HCT116 (cell line): ENCODE data around the gene PNRC1. TPM values are rescaled to one million over a fixed set of nuclear protein-coding genes. Genes with fewer than 3 reads are reported as not detected.

ENCODE experiments used
- ATAC-seq: fragments of 200-7000 bp; cut with Tn5 transposase; 2 replicates; pipeline ENCODE4 v1.9.1; 2020; ENCODE audit warnings: mild to moderate bottlenecking, moderate library complexity
- BruUV-seq: library from RNA; stranded (reverse); fragments of 400-500 nt; replicated peaks from 2 replicates; lab custom pipeline; 2021; lab: Mats Ljungman, UMichigan
- CTCF ChIA-PET: fragments of 300-600 bp; sonication (Branson Sonifier 250); formaldehyde crosslinking; loops from one replicate; lab custom pipeline; 2021; ENCODE audit warnings: antibody characterized with exemption; lab: Charles Lee
- POLR2A ChIA-PET: fragments of 300-600, 350-600 bp; sonication (Branson Sonifier 250); formaldehyde crosslinking; loops from one replicate; lab custom pipeline; 2021; ENCODE audit warnings: antibody characterized with exemption; lab: Charles Lee
- RAD21 ChIA-PET, 2 experiments: fragments of 300-600 bp; sonication (Branson Sonifier 250); formaldehyde crosslinking; loops; one replicate each; lab custom pipeline; 2023; ENCODE audit warnings: low total read pairs in 2 of 2; ENCODE audit not compliant: uncharacterized antibody in 2 of 2, unreplicated experiment in 2 of 2, low non-redundant PET in 1 of 2; lab: Charles Lee
- DNase-seq: peaks from one replicate; pipeline ENCODE4 v3.0.0-alpha.2; 2010; ENCODE audit warnings: low read depth, low spot score
- H2AFZ ChIP-seq: fragments of 200-600 bp; shearing (Covaris generic), sonication (generic); 2 replicates; pipeline ENCODE4 v1.6.1; 2017; ENCODE audit warnings: low read depth, mixed run types, mixed read lengths, antibody characterized with exemption, low read length; ENCODE audit not compliant: poor library complexity, severe bottlenecking
- H3K27ac ChIP-seq: 2 replicates; pipeline ENCODE4 v1.5.1; 2012; ENCODE audit warnings: low read depth, low read length
- H3K27me3 ChIP-seq: fragments of 200-600 bp; sonication (generic); 2 replicates; pipeline ENCODE4 v1.6.1; 2016; ENCODE audit warnings: mixed run types, low read length, mixed read lengths; ENCODE audit not compliant: insufficient read depth
- H3K36me3 ChIP-seq, 2 experiments: fragments of 200-500 bp in 1 of 2; fragments of 200-600 bp in 1 of 2; sonication (Bioruptor generic) in 1 of 2; sonication (generic) in 1 of 2; 2 replicates each; pipeline versions ENCODE4 v1.5.1 to v1.6.1; 2014 to 2016; ENCODE audit warnings: low read length in 2 of 2, inconsistent platforms in 1 of 2, mixed read lengths in 1 of 2, mixed run types in 1 of 2; ENCODE audit not compliant: insufficient read depth in 2 of 2, control insufficient read depth in 1 of 2
- H3K4me1 ChIP-seq, 2 experiments: fragments of 200-600 bp in 1 of 2; sonication (generic) in 1 of 2; 2 replicates each; pipeline versions ENCODE4 v1.5.1 to v1.6.1; 2012 to 2017; ENCODE audit warnings: low read length in 2 of 2, inconsistent platforms in 1 of 2, mild to moderate bottlenecking in 1 of 2, mixed read lengths in 1 of 2, mixed run types in 1 of 2, moderate library complexity in 1 of 2; ENCODE audit not compliant: insufficient read depth in 2 of 2, control insufficient read depth in 1 of 2
- H3K4me2 ChIP-seq: fragments of 200-600 bp; sonication (generic); 2 replicates; pipeline ENCODE4 v1.6.1; 2017; ENCODE audit warnings: mixed run types, low read length, mixed read lengths
- H3K4me3 ChIP-seq, 2 experiments: fragments of 200-600 bp in 1 of 2; sonication (generic) in 1 of 2; replicated peaks in 1 of 2; 2 replicates each; pipeline ENCODE4 v1.5.1; 2011 to 2016; ENCODE audit warnings: low read length in 2 of 2, control low read depth in 1 of 2, low read depth in 1 of 2, mild to moderate bottlenecking in 1 of 2, mixed read lengths in 1 of 2, mixed run types in 1 of 2
- H3K79me2 ChIP-seq: fragments of 200-600 bp; sonication (generic); 2 replicates; pipeline ENCODE4 v1.6.1; 2017; ENCODE audit warnings: mild to moderate bottlenecking, mixed run types, low read length, moderate library complexity, mixed read lengths; ENCODE audit not compliant: insufficient read depth
- H3K9ac ChIP-seq: fragments of 200-600 bp; sonication (generic); 2 replicates; pipeline ENCODE4 v1.6.1; 2016; ENCODE audit warnings: low read length, mixed read lengths
- H3K9me2 ChIP-seq: fragments of 200-600 bp; sonication (generic), shearing (Covaris generic); 2 replicates; pipeline ENCODE4 v1.6.1; 2017; ENCODE audit warnings: mixed run types, mild to moderate bottlenecking, moderate library complexity; ENCODE audit not compliant: insufficient read depth
- H3K9me3 ChIP-seq, 2 experiments: fragments of 200-500 bp in 1 of 2; fragments of 200-600 bp in 1 of 2; sonication (Bioruptor generic) in 1 of 2; sonication (generic) in 1 of 2; 2 replicates each; pipeline ENCODE4 v1.6.1; 2014 to 2017; ENCODE audit warnings: low read length in 2 of 2, mixed read lengths in 2 of 2, inconsistent platforms in 1 of 2, low read depth in 1 of 2, mild to moderate bottlenecking in 1 of 2, mixed run types in 1 of 2, moderate library complexity in 1 of 2; ENCODE audit not compliant: control insufficient read depth in 1 of 2, insufficient read depth in 1 of 2
- H4K20me1 ChIP-seq: fragments of 200-600 bp; sonication (generic), shearing (Covaris generic); 2 replicates; pipeline ENCODE4 v1.6.1; 2017; ENCODE audit warnings: mixed run types, mild to moderate bottlenecking, moderate library complexity; ENCODE audit not compliant: insufficient read depth
- ATF3 ChIP-seq: IDR thresholded peaks from 2 replicates; pipeline ENCODE4 v1.6.1; 2012
- CBX3 ChIP-seq: IDR thresholded peaks from 2 replicates; pipeline ENCODE4 v1.6.1; 2012; ENCODE audit warnings: low read depth
- CEBPB ChIP-seq: IDR thresholded peaks from 2 replicates; pipeline ENCODE4 v1.6.1; 2012; ENCODE audit warnings: low read depth
- CTCF ChIP-seq, 3 experiments: fragments of 200-600 bp in 1 of 3; sonication (generic) in 1 of 3; IDR thresholded peaks in 2 of 3; conservative IDR thresholded peaks in 1 of 3; 2 replicates each; pipeline ENCODE4 v1.5.1; 2012 to 2017; ENCODE audit warnings: low read depth in 2 of 3, low read length in 2 of 3, antibody characterized with exemption in 1 of 3, borderline replicate concordance in 1 of 3, control low read depth in 1 of 3, mild to moderate bottlenecking in 1 of 3, mixed read lengths in 1 of 3, mixed run types in 1 of 3, moderate library complexity in 1 of 3; ENCODE audit not compliant: insufficient read depth in 1 of 3
- EGR1 ChIP-seq: IDR thresholded peaks from 2 replicates; pipeline ENCODE4 v1.6.1; 2012; ENCODE audit warnings: low read depth
- ELF1 ChIP-seq: IDR thresholded peaks from 2 replicates; pipeline ENCODE4 v1.6.1; 2012; ENCODE audit warnings: low read depth, borderline replicate concordance
- EZH2phosphoT487 ChIP-seq: fragments of 200-600 bp; IDR thresholded peaks from 2 replicates; pipeline ENCODE4 v1.6.1; 2018; ENCODE audit warnings: antibody characterized with exemption, borderline replicate concordance
- FOSL1 ChIP-seq: IDR thresholded peaks from 2 replicates; pipeline ENCODE4 v1.6.1; 2012; ENCODE audit warnings: low read depth
- JUND ChIP-seq: IDR thresholded peaks from 2 replicates; pipeline ENCODE4 v1.6.1; 2012
- POLR2A ChIP-seq: IDR thresholded peaks from 2 replicates; pipeline ENCODE4 v1.7.0; 2011; ENCODE audit warnings: borderline replicate concordance; ENCODE audit not compliant: insufficient read depth, insufficient read length; ENCODE audit errors: extremely low read depth
- POLR2AphosphoS5 ChIP-seq: IDR thresholded peaks from 2 replicates; pipeline ENCODE4 v1.6.1; 2011; ENCODE audit warnings: mild to moderate bottlenecking, low read depth, low read length, moderate library complexity
- REST ChIP-seq: IDR thresholded peaks from 2 replicates; pipeline ENCODE4 v1.6.1; 2012; ENCODE audit warnings: low read depth
- SP1 ChIP-seq: IDR thresholded peaks from 2 replicates; pipeline ENCODE4 v1.6.1; 2012; ENCODE audit warnings: low read depth
- SRF ChIP-seq: IDR thresholded peaks from 2 replicates; pipeline ENCODE4 v1.6.1; 2012; ENCODE audit warnings: low read depth
- ZFX ChIP-seq: fragments of 450-650 bp; IDR thresholded peaks from 2 replicates; pipeline ENCODE4 v1.6.1; 2017
- ZNF274 ChIP-seq: fragments of 200-500 bp; sonication (Bioruptor generic); IDR thresholded peaks from 2 replicates; pipeline ENCODE4 v1.6.1; 2014; ENCODE audit warnings: mild to moderate bottlenecking, low read depth, low read length, inconsistent platforms
- intact Hi-C: fragments of 100-400 bp; cut with micrococcal nuclease; formaldehyde crosslinking; loops from 2 replicates; pipeline ENCODE4 v1.10.0; 2022
- total RNA-seq: library from RNA; stranded (reverse); gene quantifications from one replicate; pipeline ENCODE4 v1.2.1, GENCODE V29; 2021; ENCODE audit not compliant: unreplicated experiment

Gene PNRC1
- total RNA-seq, 1 experiment from 2014 or later: 66.8 TPM

- H3K9ac ChIP-seq: no peak overlapping the region
- H3K4me3 ChIP-seq: no peak overlapping the region
- intact Hi-C loops: no loop called here
- DNase-seq (no peak), ATAC-seq (no peak)
- no peaks in the 10 kb centered on the region for H4K20me1 ChIP-seq
- H3K79me2 ChIP-seq: no peaks in the 10 kb centered on the region
- ChIA-PET CTCF (no interaction called here), POLR2A (no interaction called here), RAD21 (no interaction called here)
- no peaks in the 10 kb centered on the region for H3K9me3 ChIP-seq
- H3K27me3 ChIP-seq: no peaks in the 10 kb centered on the region
- no peaks in the 10 kb centered on the region for H3K9me2 ChIP-seq
- no peak overlapping the region for H3K4me2 ChIP-seq
- BruUV-seq: no TSS peak
- H3K36me3 ChIP-seq: no peaks in the 10 kb centered on the region
- H2AFZ ChIP-seq: no peak overlapping the region
- TF ChIP-seq FOSL1: no peak
- peaks cover 0 to 5% of the 10 kb centered on the region in 2 experiments; a peak in 1 of 4 replicates for H3K4me1 ChIP-seq
- H3K27ac ChIP-seq: no peak overlapping the region
Observed at GRCh38 chr6:89100114-89100513, 19.6 kb downstream of the PNRC1 start.

GRCh38 chr6:89110284-89110683 lies 29.7 kb downstream of the PNRC1 start:
- peak overlapping the region; percentile 35 for H2AFZ ChIP-seq
- H3K79me2 ChIP-seq: no peaks in the 10 kb centered on the region
- no peaks in the 10 kb centered on the region for H4K20me1 ChIP-seq
- no peak overlapping the region for H3K9ac ChIP-seq
- ChIA-PET POLR2A (no interaction called here), CTCF (no interaction called here), RAD21 (no interaction called here)
- H3K27ac ChIP-seq: no peak overlapping the region
- H3K9me2 ChIP-seq: no peaks in the 10 kb centered on the region
- DNase-seq (no peak), ATAC-seq (no peak)
- H3K36me3 ChIP-seq: no peaks in the 10 kb centered on the region
- no TSS peak for BruUV-seq
- H3K4me3 ChIP-seq: no peak overlapping the region
- H3K9me3 ChIP-seq: no peaks in the 10 kb centered on the region
- no peak overlapping the region for H3K4me2 ChIP-seq
- intact Hi-C loops: no loop called here
- TF ChIP-seq ZFX (no peak), CTCF (IDR thresholded peaks at IDR 0.05 in 2 of 3, conservative IDR thresholded peaks at IDR 0.05 in 1 of 3; ENCODE audit: borderline replicate concordance in 1 of 3, insufficient read depth in 1 of 3, low read depth in 2 of 3, low read length in 2 of 3) (no peak), EZH2phosphoT487 (no peak), ELF1 (no peak), ATF3 (no peak), EGR1 (no peak), POLR2AphosphoS5 (no peak), JUND (no peak), ZNF274 (no peak), CBX3 (no peak), FOSL1 (no peak), SRF (no peak), REST (no peak), POLR2A (no peak), CEBPB (no peak), SP1 (no peak)
- no peaks in the 10 kb centered on the region for H3K27me3 ChIP-seq
- H3K4me1 ChIP-seq: peaks cover 0 to 12% of the 10 kb centered on the region in 2 experiments; a peak in 3 of 4 replicates
